ENCODE results near the gene TMEM176B. TPM values are rescaled to one million over a fixed set of nuclear protein-coding genes. Genes with fewer than 3 reads are reported as not detected.
A peak's percentile ranks its signal among the peaks of the same experiment; 100 is the strongest.

The TMEM176B gene
- total and polyA plus RNA-seq, 2 of the 13 experiments (the other 11 are each of a cell fraction or from before 2014, with no cell fraction given): not detected

GRCh38 chr7:150778738-150779301 is 21.3 kb downstream of the TMEM176B start:
- Histone ChIP-seq H3K9ac (ENCODE audit: insufficient read depth, low read depth, low read length) (no peak overlapping the region), H2AFZ (ENCODE audit: low read length) (no peak overlapping the region), H3K79me2 (ENCODE audit: insufficient read depth, low read length) (no peaks in the 10 kb centered on the region), H3K4me2 (ENCODE audit: low read depth, low read length) (peak overlapping the region; percentile 31; the same call in 1 of the 2 replicates), H3K36me3 (replicated peaks in 1 of 2; ENCODE audit: control insufficient read depth in 1 of 2, insufficient read depth in 2 of 2, low read length in 2 of 2) (no peaks in the 10 kb centered on the region), H4K20me1 (ENCODE audit: insufficient read depth, low read length) (no peaks in the 10 kb centered on the region), H3K27ac (ENCODE audit: extremely low read length, insufficient read depth, low read length) (no peak overlapping the region), H3K27me3 (ENCODE audit: control insufficient read depth in 1 of 2, insufficient read depth in 2 of 2, low read length in 2 of 2) (no peaks in the 10 kb centered on the region), H3K4me1 (ENCODE audit: insufficient read depth, low read length) (peaks cover 24% of the 10 kb centered on the region), H3K9me3 (ENCODE audit: low read length) (no peaks in the 10 kb centered on the region), H3K4me3 (replicated peaks in 1 of 3; ENCODE audit: insufficient read depth in 1 of 3, low read depth in 2 of 3, low read length in 3 of 3) (no peak overlapping the region)
- ATAC-seq: peak; percentile 84
- peak; percentile 76 for FAIRE-seq
- no TSS peak for BruUV-seq (replicated peaks)
- in situ Hi-C loops (cut with HindIII; ENCODE audit: extremely low pct_ligation_motif_present, low pct_unique_long_range_greater_than_20kb) (loop anchor here (5.0 kb wide), 1 partner anchor 98 kb away; no protein-coding TSS in a partner anchor), intact Hi-C loops (cut with micrococcal nuclease; ENCODE audit: unreplicated experiment) (loop anchor here (1.0 to 2.0 kb wide), 2 partner anchors 98 to 208 kb away; no protein-coding TSS in a partner anchor)
- DNase-seq (ENCODE audit: low spot score): peak; percentile 46
- ChIA-PET POLR2A (no interaction called here), CTCF (ENCODE audit: low intra/inter-chr PET ratio, low total read pairs) (interaction anchor here (3.4 kb wide), 1 partner anchor 98 kb away, joined by 24 read pairs; no protein-coding TSS in a partner anchor)
- WGBS (ENCODE audit: low lambda C conversion rate): 3% methylated on average over 12 of the region's 12 CpGs
- TF ChIP-seq TOPORS (CRISPR knock-in tag; IDR thresholded peaks at IDR 0.05) (no peak), CREB1 (IDR thresholded peaks at IDR 0.05) (no peak), CREB1 (CRISPR knock-in tag; IDR thresholded peaks at IDR 0.05) (peak; percentile 26; the same call in 1 of the 2 replicates), ZNF646 (CRISPR knock-in tag; IDR thresholded peaks at IDR 0.05) (no peak), XRCC5 (optimal IDR thresholded peaks at IDR 0.05; ENCODE audit: low read length) (peak; percentile 58), KLF12 (CRISPR knock-in tag; IDR thresholded peaks at IDR 0.05; ENCODE audit: borderline replicate concordance) (no peak), PBX3 (CRISPR knock-in tag; IDR thresholded peaks at IDR 0.05; ENCODE audit: borderline replicate concordance) (no peak), STAG1 (CRISPR knock-in tag; IDR thresholded peaks at IDR 0.05) (peak; percentile 85)
- TF ChIP-seq, protein P1, sequence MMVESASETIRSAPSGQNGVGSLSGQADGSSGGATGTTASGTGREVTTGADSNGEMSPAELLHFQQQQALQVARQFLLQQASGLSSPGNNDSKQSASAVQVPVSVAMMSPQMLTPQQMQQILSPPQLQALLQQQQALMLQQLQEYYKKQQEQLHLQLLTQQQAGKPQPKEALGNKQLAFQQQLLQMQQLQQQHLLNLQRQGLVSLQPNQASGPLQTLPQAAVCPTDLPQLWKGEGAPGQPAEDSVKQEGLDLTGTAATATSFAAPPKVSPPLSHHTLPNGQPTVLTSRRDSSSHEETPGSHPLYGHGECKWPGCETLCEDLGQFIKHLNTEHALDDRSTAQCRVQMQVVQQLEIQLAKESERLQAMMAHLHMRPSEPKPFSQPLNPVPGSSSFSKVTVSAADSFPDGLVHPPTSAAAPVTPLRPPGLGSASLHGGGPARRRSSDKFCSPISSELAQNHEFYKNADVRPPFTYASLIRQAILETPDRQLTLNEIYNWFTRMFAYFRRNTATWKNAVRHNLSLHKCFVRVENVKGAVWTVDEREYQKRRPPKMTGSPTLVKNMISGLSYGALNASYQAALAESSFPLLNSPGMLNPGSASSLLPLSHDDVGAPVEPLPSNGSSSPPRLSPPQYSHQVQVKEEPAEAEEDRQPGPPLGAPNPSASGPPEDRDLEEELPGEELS (CRISPR knock-in tag; IDR thresholded peaks at IDR 0.05): 0 out of 2 replicates have a peak, but pooled peaks have one; percentile 16
- TF ChIP-seq, protein P2, sequence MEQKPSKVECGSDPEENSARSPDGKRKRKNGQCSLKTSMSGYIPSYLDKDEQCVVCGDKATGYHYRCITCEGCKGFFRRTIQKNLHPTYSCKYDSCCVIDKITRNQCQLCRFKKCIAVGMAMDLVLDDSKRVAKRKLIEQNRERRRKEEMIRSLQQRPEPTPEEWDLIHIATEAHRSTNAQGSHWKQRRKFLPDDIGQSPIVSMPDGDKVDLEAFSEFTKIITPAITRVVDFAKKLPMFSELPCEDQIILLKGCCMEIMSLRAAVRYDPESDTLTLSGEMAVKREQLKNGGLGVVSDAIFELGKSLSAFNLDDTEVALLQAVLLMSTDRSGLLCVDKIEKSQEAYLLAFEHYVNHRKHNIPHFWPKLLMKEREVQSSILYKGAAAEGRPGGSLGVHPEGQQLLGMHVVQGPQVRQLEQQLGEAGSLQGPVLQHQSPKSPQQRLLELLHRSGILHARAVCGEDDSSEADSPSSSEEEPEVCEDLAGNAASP (CRISPR knock-in tag; IDR thresholded peaks at IDR 0.05; ENCODE audit: borderline replicate concordance): 0 out of 2 replicates have a peak, but pooled peaks have one; percentile 17
- TF ChIP-seq, protein P3, sequence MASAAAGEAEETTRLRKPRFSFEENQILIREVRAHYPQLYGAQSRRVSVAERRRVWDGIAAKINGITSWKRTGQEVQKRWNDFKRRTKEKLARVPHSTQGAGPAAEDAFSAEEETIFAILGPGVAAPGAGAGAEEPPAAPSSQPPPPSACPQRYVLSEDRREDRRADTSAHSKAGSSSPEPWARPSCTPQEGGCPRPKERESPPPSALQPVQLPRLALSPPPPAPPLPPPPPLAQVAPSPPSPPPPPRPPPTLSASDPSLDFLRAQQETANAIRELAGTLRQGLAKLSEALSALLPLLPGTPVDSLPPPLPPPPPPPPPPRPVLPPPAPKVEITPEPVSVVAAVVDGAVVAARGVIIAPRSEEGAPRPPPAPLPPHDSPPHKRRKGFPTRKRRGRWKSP (CRISPR knock-in tag; IDR thresholded peaks at IDR 0.05): no peak
